ENCODE data around the gene EGFR. TPM values are rescaled to one million over a fixed set of nuclear protein-coding genes. Genes with fewer than 3 reads are reported as not detected.

The EGFR gene
- total RNA-seq, 2 experiments from 2014 or later, result not detected

- no peaks in the 10 kb centered on the region for H3K36me3 Mint-ChIP-seq
- peaks cover 3% of the 10 kb centered on the region for H3K4me1 Mint-ChIP-seq (ENCODE audit: low read depth)
- DNase-seq, result no peak
- no peak overlapping the region for H3K4me3 Mint-ChIP-seq
- POLR2A ChIA-PET, result no interaction called here
- H3K27me3 Mint-ChIP-seq, result peaks cover 14% of the 10 kb centered on the region
- no peak overlapping the region for H3K27ac Mint-ChIP-seq
- CTCF ChIA-PET, result no interaction called here
- intact Hi-C loops (cut with micrococcal nuclease), result no loop called here
- no peaks in the 10 kb centered on the region for H3K9me3 Mint-ChIP-seq
Observed at GRCh38 chr7:55107946-55108345, 89.1 kb downstream of the EGFR start.

GRCh38 chr7:55108401-55108800 is 89.6 kb downstream of the EGFR start:
- no peak overlapping the region for H3K27ac Mint-ChIP-seq
- H3K9me3 Mint-ChIP-seq, result no peaks in the 10 kb centered on the region
- peaks cover 3% of the 10 kb centered on the region for H3K4me1 Mint-ChIP-seq (ENCODE audit: low read depth)
- peaks cover 18% of the 10 kb centered on the region for H3K27me3 Mint-ChIP-seq
- intact Hi-C loops (cut with micrococcal nuclease), result no loop called here
- H3K4me3 Mint-ChIP-seq, result no peak overlapping the region
- no peaks in the 10 kb centered on the region for H3K36me3 Mint-ChIP-seq
- DNase-seq, result no peak
- POLR2A ChIA-PET, result no interaction called here
- CTCF ChIA-PET, result no interaction called here

GRCh38 chr7:55108818-55109217 is 90.0 kb downstream of the EGFR start:
- H3K9me3 Mint-ChIP-seq, result no peaks in the 10 kb centered on the region
- no peak for DNase-seq
- H3K4me3 Mint-ChIP-seq, result no peak overlapping the region
- intact Hi-C loops (cut with micrococcal nuclease), result no loop called here
- H3K36me3 Mint-ChIP-seq, result no peaks in the 10 kb centered on the region
- POLR2A ChIA-PET, result no interaction called here
- CTCF ChIA-PET, result no interaction called here
- peaks cover 18% of the 10 kb centered on the region for H3K27me3 Mint-ChIP-seq
- no peak overlapping the region for H3K27ac Mint-ChIP-seq
- peaks cover 3% of the 10 kb centered on the region for H3K4me1 Mint-ChIP-seq (ENCODE audit: low read depth)

DNA sequence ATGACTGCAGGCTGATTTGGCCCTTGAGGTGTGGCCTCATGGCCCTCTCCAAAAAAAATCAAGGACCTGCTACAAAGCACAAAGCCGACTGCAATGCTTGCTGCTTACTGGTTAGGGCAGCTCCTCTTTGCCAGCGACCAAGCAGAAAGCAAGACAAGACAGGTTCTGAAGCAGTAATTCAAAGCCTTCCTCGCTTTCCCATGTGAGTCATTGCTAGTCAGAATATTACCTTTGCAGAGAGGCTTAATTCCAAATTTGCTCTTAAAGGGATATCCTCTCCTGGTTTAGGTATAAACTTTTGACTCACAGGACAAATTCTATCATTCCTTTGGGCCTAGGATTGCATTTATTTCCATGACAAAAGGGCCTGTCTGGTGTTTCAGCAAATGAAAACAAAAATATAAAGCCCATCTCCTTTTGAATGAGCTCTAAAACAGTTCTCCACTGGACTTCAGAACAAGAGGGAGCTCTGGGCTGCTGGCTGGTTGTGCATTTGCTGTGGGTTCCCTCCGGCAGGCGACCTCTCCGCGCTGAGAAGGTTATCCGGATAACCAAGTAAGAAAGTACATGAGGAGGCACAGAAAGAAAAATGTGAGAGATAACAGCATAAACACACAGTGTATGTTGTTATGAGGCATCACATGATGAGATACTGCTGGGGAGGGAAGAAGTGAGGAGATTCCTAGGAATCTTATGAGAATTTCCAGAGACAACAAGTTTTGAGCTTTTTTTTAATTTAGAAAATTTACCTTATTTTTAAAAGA is 90.8 kb downstream of the EGFR start:
- POLR2A ChIA-PET, result no interaction called here
- CTCF ChIA-PET, result no interaction called here
- intact Hi-C loops (cut with micrococcal nuclease), result no loop called here
- H3K4me3 Mint-ChIP-seq, result no peak overlapping the region
- H3K36me3 Mint-ChIP-seq, result no peaks in the 10 kb centered on the region
- H3K27me3 Mint-ChIP-seq, result peaks cover 18% of the 10 kb centered on the region
- peaks cover 3% of the 10 kb centered on the region for H3K4me1 Mint-ChIP-seq (ENCODE audit: low read depth)
- H3K27ac Mint-ChIP-seq, result no peak overlapping the region
- no peaks in the 10 kb centered on the region for H3K9me3 Mint-ChIP-seq
- no peak for DNase-seq

- no peak overlapping the region for H3K4me3 Mint-ChIP-seq
- intact Hi-C loops (cut with micrococcal nuclease), result no loop called here
- POLR2A ChIA-PET, result no interaction called here
Observed at GRCh38 chr7:55110282-55110992, 91.6 kb downstream of the EGFR start.

DNA sequence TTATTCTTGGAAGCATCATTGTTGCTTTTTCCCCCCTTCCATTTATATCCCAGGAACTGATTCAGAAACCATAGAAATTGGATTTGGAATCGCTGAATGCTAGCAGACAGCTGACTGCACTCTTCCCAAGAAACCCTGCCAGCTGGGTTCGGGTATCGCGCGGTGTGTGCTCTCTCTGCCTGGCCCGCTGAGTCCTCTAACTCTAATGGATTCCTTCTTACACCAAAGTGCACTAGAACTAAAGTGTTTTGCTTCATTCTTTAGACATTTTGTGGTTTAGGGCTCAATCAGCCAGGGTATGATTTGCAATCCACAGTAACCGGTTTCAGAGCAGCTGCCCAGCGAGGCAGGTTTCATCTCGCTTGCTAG is 92.2 kb downstream of the EGFR start:
- Mint-ChIP-seq H3K9me3 (no peaks in the 10 kb centered on the region), H3K27me3 (peaks cover 18% of the 10 kb centered on the region)
- CTCF ChIA-PET, result no interaction called here

More at GRCh38 chr7:55110282-55110992, 91.6 kb downstream of the EGFR start:
- Mint-ChIP-seq H3K36me3 (no peaks in the 10 kb centered on the region), H3K27ac (no peak overlapping the region), H3K27me3 (peaks cover 18% of the 10 kb centered on the region), H3K9me3 (no peaks in the 10 kb centered on the region), H3K4me1 (ENCODE audit: low read depth) (no peaks in the 10 kb centered on the region)
- CTCF ChIA-PET, result no interaction called here
- DNase-seq, result no peak

DNA sequence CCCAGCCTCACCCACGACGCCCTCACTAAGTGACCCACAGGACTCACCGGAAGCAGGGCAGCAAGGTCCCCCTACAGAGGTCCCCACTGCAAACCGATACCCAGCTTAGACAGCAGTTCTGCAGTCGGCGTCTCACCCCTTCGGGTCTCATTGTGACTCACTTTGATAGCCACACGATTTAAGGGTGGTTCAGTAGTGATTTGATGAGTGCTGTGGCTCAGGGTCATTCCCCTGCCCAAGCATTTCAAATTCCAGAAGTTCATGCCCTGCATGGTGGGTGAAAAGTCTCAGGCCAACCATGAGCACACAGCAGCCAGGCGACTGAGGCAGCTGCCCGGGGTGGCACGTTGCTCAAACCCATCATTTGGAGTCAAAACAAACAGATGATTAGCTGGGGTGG is 93.2 kb downstream of the EGFR start:
- POLR2A ChIA-PET, result no interaction called here
- H3K4me3 Mint-ChIP-seq, result no peak overlapping the region
- CTCF ChIA-PET, result no interaction called here
- H3K4me1 Mint-ChIP-seq (ENCODE audit: low read depth), result no peaks in the 10 kb centered on the region
- H3K36me3 Mint-ChIP-seq, result no peaks in the 10 kb centered on the region
- no peaks in the 10 kb centered on the region for H3K9me3 Mint-ChIP-seq
- DNase-seq, result no peak
- H3K27me3 Mint-ChIP-seq, result peaks cover 15% of the 10 kb centered on the region
- intact Hi-C loops (cut with micrococcal nuclease), result no loop called here
- H3K27ac Mint-ChIP-seq, result no peak overlapping the region

More for the DNA sequence above, 92.2 kb downstream of the EGFR start:
- intact Hi-C loops (cut with micrococcal nuclease), result no loop called here
- Mint-ChIP-seq H3K27ac (no peak overlapping the region), H3K4me3 (no peak overlapping the region), H3K4me1 (ENCODE audit: low read depth) (no peaks in the 10 kb centered on the region), H3K36me3 (no peaks in the 10 kb centered on the region)
- POLR2A ChIA-PET, result no interaction called here
- no peak for DNase-seq

DNA sequence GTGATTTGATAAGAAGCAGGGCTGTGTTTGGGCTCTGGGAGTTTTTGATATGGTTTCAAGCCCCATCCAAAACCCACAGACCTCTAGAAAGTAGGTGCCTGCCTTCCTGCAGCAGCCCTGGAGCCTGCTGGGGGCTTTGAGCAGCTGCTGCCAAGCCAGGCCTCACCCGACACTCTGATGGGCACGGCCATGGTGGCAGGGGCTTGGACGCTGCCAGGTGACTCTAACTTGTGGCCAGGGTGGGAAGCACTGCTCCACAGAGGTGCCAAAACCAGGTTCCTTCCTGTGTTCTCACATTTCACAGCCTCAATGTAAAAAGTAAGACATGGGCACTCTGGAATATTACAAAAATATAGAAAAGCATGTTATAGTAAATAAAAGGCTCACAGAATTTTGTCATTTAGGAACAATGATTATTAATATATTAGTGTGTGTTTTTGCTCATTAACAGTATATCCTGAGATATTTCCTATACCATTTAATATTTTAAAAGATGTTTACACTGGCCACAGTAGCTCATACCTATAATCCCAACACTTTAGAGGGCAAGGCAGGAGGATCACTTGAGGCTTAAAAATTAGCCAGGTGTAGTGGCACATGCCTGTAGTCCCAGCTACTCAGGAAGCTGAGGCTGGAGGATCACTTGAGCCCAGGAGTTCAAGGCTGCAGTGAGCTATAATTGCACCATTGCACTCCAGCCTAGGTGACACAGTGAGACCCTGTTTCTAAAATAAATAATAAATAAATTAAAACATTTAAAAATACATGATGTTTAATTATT is 95.1 kb downstream of the EGFR start:
- DNase-seq, result no peak
- Mint-ChIP-seq H3K4me3 (no peak overlapping the region), H3K36me3 (no peaks in the 10 kb centered on the region), H3K27ac (no peak overlapping the region), H3K27me3 (peaks cover 9% of the 10 kb centered on the region), H3K9me3 (no peaks in the 10 kb centered on the region), H3K4me1 (ENCODE audit: low read depth) (no peaks in the 10 kb centered on the region)
- intact Hi-C loops (cut with micrococcal nuclease), result no loop called here
- ChIA-PET POLR2A (no interaction called here), CTCF (no interaction called here)

- no peak for DNase-seq
- Mint-ChIP-seq H3K27me3 (peaks cover 8% of the 10 kb centered on the region), H3K36me3 (no peaks in the 10 kb centered on the region), H3K9me3 (no peaks in the 10 kb centered on the region), H3K4me1 (ENCODE audit: low read depth) (no peaks in the 10 kb centered on the region), H3K27ac (no peak overlapping the region), H3K4me3 (no peak overlapping the region)
- CTCF ChIA-PET, result no interaction called here
- POLR2A ChIA-PET, result no interaction called here
- intact Hi-C loops (cut with micrococcal nuclease), result no loop called here
Observed at GRCh38 chr7:55117286-55117685, 98.5 kb downstream of the EGFR start.

- ChIA-PET CTCF (no interaction called here), POLR2A (no interaction called here)
- Mint-ChIP-seq H3K36me3 (no peaks in the 10 kb centered on the region), H3K27ac (no peak overlapping the region), H3K27me3 (peaks cover 6% of the 10 kb centered on the region), H3K4me1 (ENCODE audit: low read depth) (no peaks in the 10 kb centered on the region), H3K4me3 (no peak overlapping the region), H3K9me3 (no peaks in the 10 kb centered on the region)
- intact Hi-C loops (cut with micrococcal nuclease), result no loop called here
- no peak for DNase-seq
Observed at GRCh38 chr7:55118426-55118825, 99.6 kb downstream of the EGFR start.

GRCh38 chr7:55119571-55119970 is 100.8 kb downstream of the EGFR start:
- ChIA-PET CTCF (no interaction called here), POLR2A (no interaction called here)
- intact Hi-C loops (cut with micrococcal nuclease), result no loop called here
- Mint-ChIP-seq H3K27me3 (peaks cover 5% of the 10 kb centered on the region), H3K27ac (no peak overlapping the region), H3K9me3 (no peaks in the 10 kb centered on the region), H3K4me1 (ENCODE audit: low read depth) (no peaks in the 10 kb centered on the region), H3K36me3 (no peaks in the 10 kb centered on the region), H3K4me3 (no peak overlapping the region)
- DNase-seq, result no peak

GRCh38 chr7:55120074-55120473 is 101.3 kb downstream of the EGFR start:
- Mint-ChIP-seq H3K27me3 (peaks cover 5% of the 10 kb centered on the region), H3K4me1 (ENCODE audit: low read depth) (no peaks in the 10 kb centered on the region), H3K9me3 (no peaks in the 10 kb centered on the region), H3K36me3 (no peaks in the 10 kb centered on the region), H3K27ac (no peak overlapping the region), H3K4me3 (no peak overlapping the region)
- no peak for DNase-seq
- intact Hi-C loops (cut with micrococcal nuclease), result no loop called here
- ChIA-PET POLR2A (no interaction called here), CTCF (no interaction called here)
